Small intestine (tissue), 7 donors: ENCODE measurements around the gene YAF2. TPM values are rescaled to one million over a fixed set of nuclear protein-coding genes. Genes with fewer than 3 reads are reported as not detected.
"Not testable (repeated sequence)": the region's sequence is repeated elsewhere in the genome, so short reads cannot be mapped to it uniquely, and the experiment has no call there.

ENCODE experiments used
- DNase-seq, 2 donors: peaks; one replicate each; pipeline versions ENCODE4 v3.0.0 to v3.0.0-alpha.2; 2013
- FAIRE-seq: peaks from 2 replicates; lab custom pipeline; 2012; peaks lifted over from hg19 to GRCh38; lab: Jason Lieb, UNC
- H3K27ac ChIP-seq, 3 donors: one replicate each; pipeline ENCODE4 v1.5.1; 2013; ENCODE audit warnings: low read length in 2 of 3, mild to moderate bottlenecking in 2 of 3, control low read depth in 1 of 3, inconsistent platforms in 1 of 3, low read depth in 1 of 3, moderate library complexity in 1 of 3
- H3K27me3 ChIP-seq, 3 donors: one replicate each; pipeline ENCODE4 v1.6.1; 2013; ENCODE audit warnings: low read length in 3 of 3, inconsistent platforms in 1 of 3; ENCODE audit not compliant: control insufficient read depth in 3 of 3, insufficient read depth in 3 of 3
- H3K36me3 ChIP-seq, 3 donors: one replicate each; pipeline ENCODE4 v1.6.1; 2013; ENCODE audit warnings: low read length in 3 of 3, inconsistent platforms in 1 of 3, low read depth in 1 of 3, mild to moderate bottlenecking in 1 of 3, moderate library complexity in 1 of 3; ENCODE audit not compliant: control insufficient read depth in 3 of 3, insufficient read depth in 2 of 3
- H3K4me1 ChIP-seq, 3 donors: one replicate each; pipeline ENCODE4 v1.6.1; 2013; ENCODE audit warnings: low read length in 2 of 3, inconsistent platforms in 1 of 3, low read depth in 1 of 3, mild to moderate bottlenecking in 1 of 3, moderate library complexity in 1 of 3; ENCODE audit not compliant: control insufficient read depth in 3 of 3, insufficient read depth in 2 of 3
- H3K4me3 ChIP-seq, 3 donors: one replicate each; pipeline ENCODE4 v1.5.1; 2013; ENCODE audit warnings: low read length in 3 of 3, control low read depth in 1 of 3, inconsistent platforms in 1 of 3, low read depth in 1 of 3, mild to moderate bottlenecking in 1 of 3, moderate library complexity in 1 of 3
- H3K9me3 ChIP-seq, 2 donors: one replicate each; pipeline ENCODE4 v1.6.1; 2013; ENCODE audit warnings: low read depth in 1 of 2, low read length in 1 of 2; ENCODE audit not compliant: control insufficient read depth in 2 of 2, insufficient read depth in 1 of 2
- WGBS, 3 donors: extraction: QIAGEN DNeasy Blood & Tissue Kit; methylation state at CpG; one replicate each; pipeline ENCODE4 v1.1.7; 2013; 5-methylcytosine and 5-hydroxymethylcytosine counted together
- polyA plus RNA-seq, 4 donors: library from polyadenylated mRNA; stranded (reverse) in 3 of 4; unstranded in 1 of 4; fragments of 200-250 nt in 3 of 4; fragments of 120-200 nt in 1 of 4; gene quantifications; one replicate each; pipeline versions ENCODE4 v1.2.1 to v1.2.3, GENCODE V29; 2013
- donor health status: healthy with polysubstance abuse.
- donor health status: control.
- donor health status: control.
- donor health status: Bipolar disorder and iron deficiency.
- donor health status: healthy.

YAF2 gene
- polyA plus RNA-seq, 4 donors, result 8.9 to 96.2 (median 24.8) TPM

DNA sequence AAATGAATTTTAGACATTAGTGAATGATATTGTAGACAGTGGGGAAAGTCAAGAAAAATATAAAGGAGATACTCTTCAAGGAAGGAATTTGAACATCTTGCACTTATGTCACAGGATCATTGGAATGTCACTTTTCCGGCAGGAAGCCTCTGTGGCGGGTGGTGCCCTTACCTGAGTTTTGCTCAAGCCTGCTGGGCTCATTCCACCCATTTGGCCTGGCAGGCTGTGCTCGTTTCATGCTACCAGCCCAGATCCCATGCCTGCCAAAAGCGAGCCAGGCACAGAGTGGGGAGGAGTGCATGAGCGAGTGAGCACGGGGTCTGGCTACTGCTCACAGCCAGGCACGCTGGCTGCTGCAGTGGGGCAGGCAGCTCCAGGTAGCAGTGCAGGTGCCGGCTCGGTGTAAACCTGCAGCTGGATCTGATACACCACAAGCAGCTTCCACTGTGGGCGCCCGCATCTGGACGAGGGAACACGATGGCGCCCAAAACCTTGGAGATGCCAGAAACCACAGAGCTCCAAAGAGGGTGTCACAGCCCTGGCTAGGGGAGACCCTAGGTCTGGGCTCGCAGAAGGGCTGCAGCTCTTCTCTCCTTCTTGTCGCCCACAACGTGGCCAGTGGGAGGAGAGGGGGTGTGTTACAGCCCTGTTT, 28.7 kb upstream of the YAF2 start:
- Histone ChIP-seq H3K27me3 (no peaks in the 10 kb centered on the region), H3K4me3 (no peak overlapping the region), H3K36me3 (no peaks in the 10 kb centered on the region), H3K9me3 (no peaks in the 10 kb centered on the region), H3K4me1 (no peaks in the 10 kb centered on the region), H3K27ac (no peak overlapping the region)
- 93 to 96% (median 94%) methylated on average over 16 to 17 of the region's 17 CpGs for WGBS, 3 donors
- FAIRE-seq, result no peak
- DNase-seq, result no peak

GRCh38 chr12:42262271-42262670, 24.2 kb upstream of the YAF2 start:
- FAIRE-seq, result no peak
- Histone ChIP-seq H3K36me3 (no peaks in the 10 kb centered on the region), H3K27me3 (no peaks in the 10 kb centered on the region), H3K9me3 (no peaks in the 10 kb centered on the region), H3K4me3 (no peak overlapping the region), H3K4me1 (no peaks in the 10 kb centered on the region), H3K27ac (no peak overlapping the region)
- 78 to 87% (median 80%) methylated on average over 2 of the region's 2 CpGs for WGBS, 3 donors
- DNase-seq, result no peak

GRCh38 chr12:42261708-42262107, 23.7 kb upstream of the YAF2 start:
- DNase-seq (no peak), FAIRE-seq (no peak)
- Histone ChIP-seq H3K27me3 (no peaks in the 10 kb centered on the region), H3K27ac (no peak overlapping the region), H3K4me3 (no peak overlapping the region), H3K36me3 (no peaks in the 10 kb centered on the region), H3K4me1 (no peaks in the 10 kb centered on the region), H3K9me3 (no peaks in the 10 kb centered on the region)
- WGBS, 3 donors, result 51 to 68% (median 68%) methylated on average over 4 of the region's 4 CpGs

- 86 to 87% (median 86%) methylated on average over 6 of the region's 6 CpGs for WGBS, 3 donors
- no peaks in the 10 kb centered on the region for H3K4me1 ChIP-seq
- no peak overlapping the region for H3K4me3 ChIP-seq
- H3K27me3 ChIP-seq, result no peaks in the 10 kb centered on the region
- H3K27ac ChIP-seq, result no peak overlapping the region
- no peaks in the 10 kb centered on the region for H3K9me3 ChIP-seq
- no peaks in the 10 kb centered on the region for H3K36me3 ChIP-seq
- FAIRE-seq (no peak), DNase-seq (no peak)
Measured at GRCh38 chr12:42260518-42260917, 22.5 kb upstream of the YAF2 start.

DNA sequence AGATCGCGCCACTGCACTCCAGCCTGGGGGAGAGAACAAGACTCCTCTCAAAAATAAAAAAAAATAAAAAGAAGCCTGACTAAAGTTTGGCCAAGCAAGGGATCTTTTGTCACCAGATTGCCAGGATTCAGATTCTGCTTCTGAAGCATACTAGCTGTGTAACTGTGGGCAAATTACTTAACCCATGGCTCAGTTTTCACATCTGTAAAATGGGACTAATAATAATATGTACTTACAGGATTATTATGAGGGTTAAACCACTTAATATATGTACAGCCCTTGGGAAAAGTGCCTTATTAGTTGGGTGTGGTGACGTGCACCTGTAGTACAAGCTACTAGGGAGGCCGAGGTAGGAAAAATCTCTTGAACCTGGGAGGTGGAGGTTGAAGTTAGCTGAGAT, 21.7 kb upstream of the YAF2 start:
- no peak overlapping the region for H3K4me3 ChIP-seq
- H3K36me3 ChIP-seq, result no peaks in the 10 kb centered on the region
- no peaks in the 10 kb centered on the region for H3K9me3 ChIP-seq
- FAIRE-seq (no peak), DNase-seq (no peak)
- no peak overlapping the region for H3K27ac ChIP-seq
- 96 to 98% (median 97%) methylated on average over 4 of the region's 4 CpGs for WGBS, 3 donors
- H3K4me1 ChIP-seq, result no peaks in the 10 kb centered on the region
- no peaks in the 10 kb centered on the region for H3K27me3 ChIP-seq

- H3K36me3 ChIP-seq, result no peaks in the 10 kb centered on the region
- no peak for FAIRE-seq
- no peak for DNase-seq
- H3K27me3 ChIP-seq, result no peaks in the 10 kb centered on the region
- no peak overlapping the region for H3K4me3 ChIP-seq
- H3K4me1 ChIP-seq, result no peaks in the 10 kb centered on the region
- no peak overlapping the region for H3K27ac ChIP-seq
- no peaks in the 10 kb centered on the region for H3K9me3 ChIP-seq
Measured at GRCh38 chr12:42255866-42256261, 17.8 kb upstream of the YAF2 start.

DNA sequence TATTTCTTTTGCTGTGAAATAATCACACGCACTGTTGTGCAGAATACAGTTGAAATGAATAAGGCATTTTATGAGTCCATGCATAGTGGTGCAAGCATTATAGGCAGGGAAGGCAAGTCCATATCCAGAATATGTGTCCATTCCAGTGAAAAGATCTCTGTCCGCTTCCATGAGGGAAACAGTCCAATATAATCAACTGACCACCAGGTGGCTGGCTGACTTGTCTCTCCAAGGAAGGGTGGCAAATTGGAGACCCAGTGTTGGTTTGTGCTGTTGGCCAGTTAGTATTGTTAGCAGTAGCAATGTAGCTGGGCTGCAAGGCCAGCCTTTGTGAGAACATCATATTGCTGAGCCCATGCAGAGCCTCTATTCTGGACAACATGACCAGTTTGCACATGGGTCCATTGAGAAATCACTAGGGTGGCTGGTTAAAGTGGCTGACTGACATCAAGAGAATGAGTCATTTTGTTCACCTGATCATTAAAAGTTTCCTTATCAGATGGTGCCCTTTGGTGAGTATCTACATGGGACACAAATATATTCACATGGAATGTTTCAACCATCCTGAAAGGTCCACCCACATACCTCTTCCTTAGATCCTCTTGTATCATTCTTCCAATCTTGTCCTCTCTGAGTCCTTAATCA, 17.3 kb upstream of the YAF2 start:
- Histone ChIP-seq H3K36me3 (no peaks in the 10 kb centered on the region), H3K4me1 (no peaks in the 10 kb centered on the region), H3K27me3 (no peaks in the 10 kb centered on the region), H3K27ac (no peak overlapping the region), H3K9me3 (no peaks in the 10 kb centered on the region), H3K4me3 (no peak overlapping the region)
- no peak for DNase-seq
- 94 to 98% (median 98%) methylated on average over 2 of the region's 2 CpGs for WGBS, 3 donors
- no peak for FAIRE-seq

DNA sequence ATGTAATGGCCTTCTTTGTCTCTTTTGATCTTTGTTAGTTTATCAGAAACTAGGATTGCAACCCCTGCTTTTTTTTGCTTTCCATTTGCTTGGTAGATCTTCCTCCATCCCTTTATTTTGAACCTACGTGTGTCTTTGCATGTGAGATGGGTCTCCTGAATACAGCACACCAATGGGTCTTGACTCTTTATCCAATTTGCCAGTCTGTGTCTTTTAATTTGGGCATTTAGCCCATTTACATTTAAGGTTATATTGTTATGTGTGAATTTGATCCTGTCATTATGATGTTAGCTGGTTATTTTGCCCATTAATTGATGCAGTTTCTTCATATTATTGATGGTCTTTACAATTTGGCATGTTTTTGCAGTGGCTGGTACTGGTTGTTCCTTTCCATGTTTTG, 14.6 kb upstream of the YAF2 start:
- not testable (repeated sequence) for DNase-seq, H3K36me3 ChIP-seq, FAIRE-seq, H3K4me3 ChIP-seq, H3K27ac ChIP-seq, H3K9me3 ChIP-seq, H3K4me1 ChIP-seq, H3K27me3 ChIP-seq
- 78 to 91% (median 89%) methylated on average over 1 of the region's 1 CpG for WGBS, 3 donors

- FAIRE-seq, DNase-seq, H3K4me3 ChIP-seq, H3K36me3 ChIP-seq, H3K27ac ChIP-seq, H3K27me3 ChIP-seq, H3K9me3 ChIP-seq, H3K4me1 ChIP-seq: not testable (repeated sequence)
- WGBS, 3 donors, result 73 to 88% (median 86%) methylated on average over 3 of the region's 3 CpGs
Measured at GRCh38 chr12:42249033-42249432, 11.0 kb upstream of the YAF2 start.
